K562 (cell line): ENCODE data around the gene CREG2. TPM values are rescaled to one million over a fixed set of nuclear protein-coding genes. Genes with fewer than 3 reads are reported as not detected.

Source experiments
- ATAC-seq: fragments of 200-7000 bp; cut with Tn5 transposase; 3 replicates; pipeline ENCODE4 v1.9.1; 2020; ENCODE audit warnings: moderate library complexity
- BruUV-seq: library from RNA; stranded (reverse); fragments of 400-500 nt; replicated peaks from 2 replicates; lab custom pipeline; 2021; lab: Mats Ljungman, UMichigan
- CTCF ChIA-PET: fragments of 300-600 bp; formaldehyde crosslinking; extraction: SDS; loops from one replicate; lab custom pipeline; 2021; ENCODE audit warnings: low intra/inter-chr PET ratio; lab: Yijun Ruan, JAX
- POLR2A ChIA-PET: fragments of 300-600, 350-650 bp; sonication (Branson Sonifier 250); formaldehyde crosslinking; extraction: SDS; loops from one replicate; lab custom pipeline; 2021; ENCODE audit warnings: antibody characterized with exemption, inconsistent platforms; lab: Yijun Ruan, JAX
- DNase-seq, 4 experiments: peaks; one replicate each; pipeline versions ENCODE4 v3.0.0 to v3.0.0-alpha.2; 2011 to 2018; ENCODE audit warnings: low spot score in 3 of 4, mixed read lengths in 3 of 4; ENCODE audit errors: extremely low read depth in 1 of 4
- FAIRE-seq: peaks from 2 replicates; lab custom pipeline; 2011; peaks lifted over from hg19 to GRCh38; lab: Jason Lieb, UNC
- H2AFZ ChIP-seq: 2 replicates; pipeline ENCODE4 v1.6.0; 2011; ENCODE audit warnings: low read depth, low read length, control low read depth, inconsistent platforms
- H3K27ac ChIP-seq: fragments of 200-600 bp; 3 replicates; pipeline ENCODE4 v1.8.0; 2011; ENCODE audit warnings: low read depth, mild to moderate bottlenecking, control low read depth, inconsistent platforms, low read length, moderate library complexity, mixed read lengths; ENCODE audit errors: extremely low read depth
- H3K27me3 ChIP-seq, 2 experiments: fragments of 300-600 bp in 1 of 2; 2 replicates in 1 of 2; 3 replicates in 1 of 2; pipeline versions ENCODE4 v1.6.0 to v1.8.0; 2011; ENCODE audit warnings: inconsistent platforms in 2 of 2, low read length in 2 of 2, mild to moderate bottlenecking in 1 of 2, mixed read lengths in 1 of 2, moderate library complexity in 1 of 2; ENCODE audit not compliant: control insufficient read depth in 2 of 2, insufficient read depth in 2 of 2
- H3K36me3 ChIP-seq: fragments of 300-600 bp; 3 replicates; pipeline ENCODE4 v1.8.0; 2011; ENCODE audit warnings: mild to moderate bottlenecking, low read length, inconsistent platforms; ENCODE audit not compliant: control insufficient read depth, insufficient read depth
- H3K4me1 ChIP-seq, 2 experiments: fragments of 200-600 bp in 1 of 2; replicated peaks in 1 of 2; 2 replicates in 1 of 2; 3 replicates in 1 of 2; pipeline versions ENCODE4 v1.5.1 to v1.8.0; 2011; ENCODE audit warnings: inconsistent platforms in 2 of 2, low read length in 2 of 2, mild to moderate bottlenecking in 1 of 2, mixed read lengths in 1 of 2, moderate library complexity in 1 of 2; ENCODE audit not compliant: control insufficient read depth in 2 of 2, insufficient read depth in 2 of 2
- H3K4me2 ChIP-seq: 2 replicates; pipeline ENCODE4 v1.6.1; 2011; ENCODE audit warnings: low read length, control low read depth, inconsistent platforms, mixed read lengths; ENCODE audit not compliant: insufficient read depth
- H3K4me3 ChIP-seq: fragments of 200-600 bp; sonication (generic), shearing (Covaris generic); 2 replicates; pipeline ENCODE4 v1.5.1; 2016; ENCODE audit warnings: control low read depth, inconsistent platforms
- H3K79me2 ChIP-seq: fragments of 200-600 bp; 3 replicates; pipeline ENCODE4 v1.8.0; 2011; ENCODE audit warnings: low read length, inconsistent platforms; ENCODE audit not compliant: control insufficient read depth, insufficient read depth
- H3K9ac ChIP-seq, 2 experiments: 2 replicates each; pipeline versions ENCODE4 v1.6.0 to v1.6.1; 2011; ENCODE audit warnings: low read depth in 2 of 2, low read length in 2 of 2, control low read depth in 1 of 2, inconsistent platforms in 1 of 2, mild to moderate bottlenecking in 1 of 2, mixed read lengths in 1 of 2; ENCODE audit not compliant: insufficient read depth in 1 of 2
- H3K9me1 ChIP-seq: one replicate; pipeline ENCODE4 v1.6.0; 2011; ENCODE audit warnings: inconsistent platforms, mild to moderate bottlenecking, low read length, moderate library complexity; ENCODE audit not compliant: control insufficient read depth, insufficient read depth
- H3K9me3 ChIP-seq: replicated peaks from 2 replicates; pipeline ENCODE4 v1.5.1; 2011; ENCODE audit warnings: low read depth, low read length, inconsistent platforms; ENCODE audit not compliant: control insufficient read depth, insufficient read depth
- H4K20me1 ChIP-seq: replicated peaks from 2 replicates; pipeline ENCODE4 v1.6.1; 2011; ENCODE audit warnings: low read length, inconsistent platforms, mixed read lengths; ENCODE audit not compliant: control insufficient read depth, insufficient read depth
- C11orf30 ChIP-seq: fragments of 450-650 bp; IDR thresholded peaks from 2 replicates; pipeline ENCODE4 v1.6.1; 2016; ENCODE audit warnings: low read depth, mild to moderate bottlenecking
- FOS ChIP-seq: IDR thresholded peaks from 3 replicates; pipeline ENCODE4 v1.6.1; 2011; ENCODE audit not compliant: insufficient read length; ENCODE audit errors: extremely low read depth
- LARP7 ChIP-seq: fragments of 450-650 bp; IDR thresholded peaks from 2 replicates; pipeline ENCODE4 v1.6.1; 2016
- MBD2 ChIP-seq: sonication (generic); IDR thresholded peaks from 2 replicates; pipeline ENCODE4 v1.6.1; 2016; ENCODE audit warnings: low read depth, borderline replicate concordance
- NFIC ChIP-seq: fragments of 450-650 bp; IDR thresholded peaks from 2 replicates; pipeline ENCODE4 v1.6.1; 2017; ENCODE audit warnings: mild to moderate bottlenecking, inconsistent platforms
- PYGO2 ChIP-seq: fragments of 450-650 bp; IDR thresholded peaks from 2 replicates; pipeline ENCODE4 v1.6.1; 2016; ENCODE audit warnings: mild to moderate bottlenecking, missing genetic modification characterization, moderate library complexity, missing compliant biosample characterization
- SAP30 ChIP-seq: fragments of 200-600 bp; sonication (generic); IDR thresholded peaks from 2 replicates; pipeline ENCODE4 v1.6.1; 2012; ENCODE audit warnings: borderline replicate concordance, low read depth, mild to moderate bottlenecking, moderate library complexity, low read length, control low read depth, inconsistent platforms; ENCODE audit not compliant: insufficient read depth, poor library complexity, severe bottlenecking
- TAF7 ChIP-seq: fragments of 450-650 bp; IDR thresholded peaks from 2 replicates; pipeline ENCODE4 v1.6.1; 2016; ENCODE audit warnings: missing genetic modification characterization, missing compliant biosample characterization
- ZNF140 ChIP-seq: fragments of 250-450 bp; sonication (Bioruptor Pico); IDR thresholded peaks from 2 replicates; pipeline ENCODE4 v1.8.0; 2021; ENCODE audit warnings: moderate library complexity, mild to moderate bottlenecking, inconsistent platforms
- ZNF197 ChIP-seq: fragments of 200-800 bp; sonication (Bioruptor generic); IDR thresholded peaks from 2 replicates; pipeline ENCODE4 v1.6.1; 2016; ENCODE audit warnings: low read depth, missing genetic modification characterization, missing compliant biosample characterization
- ZNF274 ChIP-seq: IDR thresholded peaks from 2 replicates; pipeline ENCODE4 v1.6.1; 2011; ENCODE audit warnings: low read depth, mild to moderate bottlenecking, low read length, moderate library complexity, borderline replicate concordance
- WGBS: fragments of 100-300 bp; shearing (Covaris generic); methylation state at CpG from one replicate; pipeline ENCODE4 v1.1.6; 2016; ENCODE audit warnings: low coverage, mixed read lengths; ENCODE audit not compliant: insufficient coverage; ENCODE audit errors: missing lambda C conversion rate; 5-methylcytosine and 5-hydroxymethylcytosine counted together
- in situ Hi-C: fragments of 300-500 bp; cut with MboI; formaldehyde crosslinking; loops from 4 replicates; pipeline ENCODE4 v1.15.0; 2018; ENCODE audit warnings: inconsistent platforms, mixed read lengths
- intact Hi-C: fragments of 100-400 bp; cut with micrococcal nuclease; formaldehyde crosslinking; loops from 2 replicates; pipeline ENCODE4 v1.14.2; 2022
- polyA plus RNA-seq, 8 experiments: library from polyadenylated mRNA; depleted of rRNA in 4 of 8; stranded (reverse) in 5 of 8; unstranded in 3 of 8; fragments of >200 nt; fragmentation: Nextera tagmentation in 2 of 8; fragmentation: Illumina TruSeq in 1 of 8; extraction: Ambion mirVana in 2 of 8; extraction: Trizol in 1 of 8; gene quantifications; 2 replicates each; pipeline versions ENCODE4 v1.2.1 to v1.2.3, GENCODE V29; 2011 to 2014; ENCODE audit warnings: inconsistent platforms in 1 of 8, missing spikeins in 1 of 8
- total RNA-seq, 7 experiments: library from RNA; depleted of rRNA in 6 of 7; stranded (reverse); fragments of >200 nt in 6 of 7; fragmentation: Illumina TruSeq in 2 of 7; extraction: Trizol in 2 of 7; gene quantifications; 2 replicates each; pipeline versions ENCODE4 v1.2.1 to v1.2.3, GENCODE V29; 2011 to 2021; ENCODE audit warnings: low replicate concordance in 1 of 7
- TF ChIP-seq, protein P1 (sequence below): fragments of 150-350 bp; conservative IDR thresholded peaks from 2 replicates; pipeline ENCODE4 v1.6.1; 2014; ENCODE audit warnings: low read length
- TF ChIP-seq, protein P2 (sequence below): fragments of 450-650 bp; formaldehyde crosslinking; IDR thresholded peaks from 2 replicates; pipeline ENCODE4 v1.4.0; 2022; ENCODE audit warnings: missing genetic modification characterization
- TF ChIP-seq, protein P3 (sequence below): fragments of 450-650 bp; IDR thresholded peaks from 2 replicates; pipeline ENCODE4 v1.6.1; 2017; ENCODE audit warnings: mild to moderate bottlenecking, moderate library complexity
- TF ChIP-seq, protein P4 (sequence below): sonication (generic); formaldehyde crosslinking; IDR thresholded peaks from 2 replicates; pipeline ENCODE4 v1.8.0; 2022; ENCODE audit warnings: mild to moderate bottlenecking, missing genetic modification reagents, borderline replicate concordance

CREG2 gene
- total and polyA plus RNA-seq, 9 of the 15 experiments (the other 6 are each of a cell fraction or from before 2014, with no cell fraction given), result not detected

DNA sequence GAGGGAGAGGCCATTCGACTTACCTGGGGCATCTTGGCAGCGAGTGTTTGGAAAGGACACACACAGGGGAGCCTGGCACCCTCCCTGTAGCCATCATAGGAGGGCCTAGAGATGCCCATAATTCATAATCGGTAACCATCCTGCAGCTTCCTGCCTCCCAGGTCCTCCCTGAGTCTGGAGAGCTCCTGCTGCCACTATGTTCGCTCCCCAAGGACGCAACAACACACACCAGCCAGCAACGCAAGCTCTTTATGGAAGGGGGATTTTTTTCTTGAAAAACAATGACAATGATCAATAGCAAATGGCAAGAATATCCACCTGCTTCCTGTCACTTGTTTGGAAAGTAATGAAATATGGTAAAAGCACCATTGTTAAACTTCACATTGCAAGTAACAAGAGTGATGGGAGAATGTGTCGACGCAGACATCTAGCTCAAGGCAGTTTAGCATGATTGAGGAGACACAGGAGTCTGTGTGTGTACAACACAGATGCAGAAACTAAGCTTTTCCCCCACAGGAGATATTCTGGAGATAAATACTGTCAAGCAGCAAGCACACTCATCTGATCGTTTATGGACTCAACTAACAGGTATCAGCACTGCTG, 24.9 kb upstream of the CREG2 start:
- ATAC-seq (no peak), FAIRE-seq (no peak), DNase-seq (no peak)
- Histone ChIP-seq H3K4me2 (no peak overlapping the region), H2AFZ (no peak overlapping the region), H4K20me1 (0 out of 2 replicates have a peak, but pooled peaks cover 3% of the 10 kb centered on the region), H3K79me2 (no peaks in the 10 kb centered on the region), H3K27me3 (peaks cover 2 to 69% of the 10 kb centered on the region in 2 experiments; a peak in 3 of 5 replicates), H3K4me3 (no peak overlapping the region), H3K36me3 (no peaks in the 10 kb centered on the region), H3K27ac (no peak overlapping the region), H3K9me3 (0 out of 2 replicates have a peak, but pooled peaks cover 2% of the 10 kb centered on the region), H3K4me1 (no peaks in the 10 kb centered on the region), H3K9ac (no peak overlapping the region), H3K9me1 (no peaks in the 10 kb centered on the region)
- no TSS peak for BruUV-seq
- under 1% methylated on average over 9 of the region's 9 CpGs for WGBS
- ChIA-PET POLR2A (no interaction called here), CTCF (no interaction called here)
- in situ Hi-C loops (loop anchor here (10.0 kb wide), 1 partner anchor 413 kb away; no protein-coding TSS in a partner anchor), intact Hi-C loops (loop anchor here (10.0 kb wide), 2 partner anchors 313 to 573 kb away; no protein-coding TSS in a partner anchor)
- TF ChIP-seq NFIC (no peak), ZNF274 (no peak), SAP30 (no peak), FOS (no peak), ZNF197 (no peak), C11orf30 (no peak), PYGO2 (no peak), MBD2 (no peak), LARP7 (no peak), ZNF140 (no peak), TAF7 (tag) (no peak)
- TF ChIP-seq, protein P1, sequence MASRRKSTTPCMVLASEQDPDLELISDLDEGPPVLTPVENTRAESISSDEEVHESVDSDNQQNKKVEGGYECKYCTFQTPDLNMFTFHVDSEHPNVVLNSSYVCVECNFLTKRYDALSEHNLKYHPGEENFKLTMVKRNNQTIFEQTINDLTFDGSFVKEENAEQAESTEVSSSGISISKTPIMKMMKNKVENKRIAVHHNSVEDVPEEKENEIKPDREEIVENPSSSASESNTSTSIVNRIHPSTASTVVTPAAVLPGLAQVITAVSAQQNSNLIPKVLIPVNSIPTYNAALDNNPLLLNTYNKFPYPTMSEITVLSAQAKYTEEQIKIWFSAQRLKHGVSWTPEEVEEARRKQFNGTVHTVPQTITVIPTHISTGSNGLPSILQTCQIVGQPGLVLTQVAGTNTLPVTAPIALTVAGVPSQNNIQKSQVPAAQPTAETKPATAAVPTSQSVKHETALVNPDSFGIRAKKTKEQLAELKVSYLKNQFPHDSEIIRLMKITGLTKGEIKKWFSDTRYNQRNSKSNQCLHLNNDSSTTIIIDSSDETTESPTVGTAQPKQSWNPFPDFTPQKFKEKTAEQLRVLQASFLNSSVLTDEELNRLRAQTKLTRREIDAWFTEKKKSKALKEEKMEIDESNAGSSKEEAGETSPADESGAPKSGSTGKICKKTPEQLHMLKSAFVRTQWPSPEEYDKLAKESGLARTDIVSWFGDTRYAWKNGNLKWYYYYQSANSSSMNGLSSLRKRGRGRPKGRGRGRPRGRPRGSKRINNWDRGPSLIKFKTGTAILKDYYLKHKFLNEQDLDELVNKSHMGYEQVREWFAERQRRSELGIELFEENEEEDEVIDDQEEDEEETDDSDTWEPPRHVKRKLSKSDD, result no peak
- TF ChIP-seq, protein P2, sequence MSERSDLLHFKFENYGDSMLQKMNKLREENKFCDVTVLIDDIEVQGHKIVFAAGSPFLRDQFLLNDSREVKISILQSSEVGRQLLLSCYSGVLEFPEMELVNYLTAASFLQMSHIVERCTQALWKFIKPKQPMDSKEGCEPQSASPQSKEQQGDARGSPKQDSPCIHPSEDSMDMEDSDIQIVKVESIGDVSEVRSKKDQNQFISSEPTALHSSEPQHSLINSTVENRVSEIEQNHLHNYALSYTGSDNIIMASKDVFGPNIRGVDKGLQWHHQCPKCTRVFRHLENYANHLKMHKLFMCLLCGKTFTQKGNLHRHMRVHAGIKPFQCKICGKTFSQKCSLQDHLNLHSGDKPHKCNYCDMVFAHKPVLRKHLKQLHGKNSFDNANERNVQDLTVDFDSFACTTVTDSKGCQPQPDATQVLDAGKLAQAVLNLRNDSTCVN (CRISPR knock-in tag), result no peak
- TF ChIP-seq, protein P3, sequence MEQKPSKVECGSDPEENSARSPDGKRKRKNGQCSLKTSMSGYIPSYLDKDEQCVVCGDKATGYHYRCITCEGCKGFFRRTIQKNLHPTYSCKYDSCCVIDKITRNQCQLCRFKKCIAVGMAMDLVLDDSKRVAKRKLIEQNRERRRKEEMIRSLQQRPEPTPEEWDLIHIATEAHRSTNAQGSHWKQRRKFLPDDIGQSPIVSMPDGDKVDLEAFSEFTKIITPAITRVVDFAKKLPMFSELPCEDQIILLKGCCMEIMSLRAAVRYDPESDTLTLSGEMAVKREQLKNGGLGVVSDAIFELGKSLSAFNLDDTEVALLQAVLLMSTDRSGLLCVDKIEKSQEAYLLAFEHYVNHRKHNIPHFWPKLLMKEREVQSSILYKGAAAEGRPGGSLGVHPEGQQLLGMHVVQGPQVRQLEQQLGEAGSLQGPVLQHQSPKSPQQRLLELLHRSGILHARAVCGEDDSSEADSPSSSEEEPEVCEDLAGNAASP, result no peak
- TF ChIP-seq, protein P4, sequence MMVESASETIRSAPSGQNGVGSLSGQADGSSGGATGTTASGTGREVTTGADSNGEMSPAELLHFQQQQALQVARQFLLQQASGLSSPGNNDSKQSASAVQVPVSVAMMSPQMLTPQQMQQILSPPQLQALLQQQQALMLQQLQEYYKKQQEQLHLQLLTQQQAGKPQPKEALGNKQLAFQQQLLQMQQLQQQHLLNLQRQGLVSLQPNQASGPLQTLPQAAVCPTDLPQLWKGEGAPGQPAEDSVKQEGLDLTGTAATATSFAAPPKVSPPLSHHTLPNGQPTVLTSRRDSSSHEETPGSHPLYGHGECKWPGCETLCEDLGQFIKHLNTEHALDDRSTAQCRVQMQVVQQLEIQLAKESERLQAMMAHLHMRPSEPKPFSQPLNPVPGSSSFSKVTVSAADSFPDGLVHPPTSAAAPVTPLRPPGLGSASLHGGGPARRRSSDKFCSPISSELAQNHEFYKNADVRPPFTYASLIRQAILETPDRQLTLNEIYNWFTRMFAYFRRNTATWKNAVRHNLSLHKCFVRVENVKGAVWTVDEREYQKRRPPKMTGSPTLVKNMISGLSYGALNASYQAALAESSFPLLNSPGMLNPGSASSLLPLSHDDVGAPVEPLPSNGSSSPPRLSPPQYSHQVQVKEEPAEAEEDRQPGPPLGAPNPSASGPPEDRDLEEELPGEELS (CRISPR knock-in tag), result no peak
